IMR-90 (cell line): ENCODE results near the gene PHETA1. TPM values are rescaled to one million over a fixed set of nuclear protein-coding genes. Genes with fewer than 3 reads are reported as not detected.
"Not testable (repeated sequence)": the region's sequence is repeated elsewhere in the genome, so short reads cannot be mapped to it uniquely, and the experiment has no call there.

Experiments used
- ATAC-seq: fragments of 200-7000 bp; cut with Tn5 transposase; 2 replicates; pipeline ENCODE4 v1.9.1; 2020; ENCODE audit warnings: low read depth, mild to moderate bottlenecking, moderate library complexity
- BruUV-seq: library from RNA; stranded (reverse); fragments of 400-500 nt; replicated peaks from 2 replicates; lab custom pipeline; 2021; lab: Mats Ljungman, UMichigan
- CTCF ChIA-PET: fragments of 300-600 bp; formaldehyde crosslinking; extraction: SDS; loops from one replicate; lab custom pipeline; 2021; ENCODE audit warnings: antibody characterized with exemption; lab: Yijun Ruan, JAX
- POLR2A ChIA-PET: fragments of 300-600 bp; sonication (Branson Sonifier 250); formaldehyde crosslinking; loops from one replicate; lab custom pipeline; 2022; ENCODE audit warnings: antibody characterized with exemption; ENCODE audit not compliant: unreplicated experiment; lab: Charles Lee
- DNase-seq: peaks from one replicate; pipeline ENCODE4 v3.0.0; 2013
- H2AFZ ChIP-seq: replicated peaks from 2 replicates; pipeline ENCODE3; 2013; ENCODE audit warnings: low read length, mild to moderate bottlenecking; ENCODE audit not compliant: poor library complexity
- H2AK5ac ChIP-seq: 2 replicates; pipeline ENCODE4 v1.6.1; 2013; ENCODE audit warnings: low read depth, low read length, inconsistent platforms
- H2AK9ac ChIP-seq: replicated peaks from 2 replicates; pipeline ENCODE3; 2013; ENCODE audit warnings: mild to moderate bottlenecking, low read depth, low read length, moderate library complexity; ENCODE audit not compliant: poor library complexity
- H2BK120ac ChIP-seq: 2 replicates; pipeline ENCODE4 v1.6.1; 2013; ENCODE audit warnings: low read depth, low read length, inconsistent platforms
- H2BK15ac ChIP-seq: 3 replicates; pipeline ENCODE4 v1.6.1; 2013; ENCODE audit warnings: low read depth, low read length, inconsistent platforms
- H2BK20ac ChIP-seq: 2 replicates; pipeline ENCODE4 v1.6.1; 2013; ENCODE audit warnings: low read depth, mild to moderate bottlenecking, inconsistent platforms, low read length, moderate library complexity
- H2BK5ac ChIP-seq: 2 replicates; pipeline ENCODE4 v1.6.1; 2013; ENCODE audit warnings: mild to moderate bottlenecking, low read depth, low read length, inconsistent platforms; ENCODE audit not compliant: poor library complexity, severe bottlenecking
- H3K14ac ChIP-seq: replicated peaks from 2 replicates; pipeline ENCODE4 v1.6.1; 2013; ENCODE audit warnings: low read depth, low read length, inconsistent platforms
- H3K18ac ChIP-seq: 2 replicates; pipeline ENCODE4 v1.6.1; 2013; ENCODE audit warnings: low read depth, low read length, control low read depth
- H3K23ac ChIP-seq: 2 replicates; pipeline ENCODE4 v1.6.1; 2013; ENCODE audit warnings: low read depth, low read length, inconsistent platforms
- H3K27ac ChIP-seq: 2 replicates; pipeline ENCODE4 v1.5.1; 2013; ENCODE audit warnings: mild to moderate bottlenecking, control low read depth, low read length; ENCODE audit not compliant: insufficient read depth
- H3K27me3 ChIP-seq: 2 replicates; pipeline ENCODE4 v1.6.1; 2013; ENCODE audit warnings: low read length; ENCODE audit not compliant: control insufficient read depth, insufficient read depth
- H3K36me3 ChIP-seq: 2 replicates; pipeline ENCODE4 v1.6.1; 2013; ENCODE audit warnings: low read length, mixed read lengths; ENCODE audit not compliant: control insufficient read depth, insufficient read depth
- H3K4ac ChIP-seq: 2 replicates; pipeline ENCODE4 v1.6.1; 2013; ENCODE audit warnings: low read depth, low read length, inconsistent platforms
- H3K4me1 ChIP-seq: 2 replicates; pipeline ENCODE4 v1.6.1; 2013; ENCODE audit warnings: low read length, mixed read lengths; ENCODE audit not compliant: control insufficient read depth, insufficient read depth
- H3K4me2 ChIP-seq: 2 replicates; pipeline ENCODE4 v1.6.1; 2013; ENCODE audit warnings: low read depth, mild to moderate bottlenecking, control low read depth, low read length, moderate library complexity
- H3K4me3 ChIP-seq: 2 replicates; pipeline ENCODE4 v1.5.1; 2013; ENCODE audit warnings: low read depth, mild to moderate bottlenecking, control low read depth, low read length, moderate library complexity; ENCODE audit not compliant: insufficient read depth
- H3K56ac ChIP-seq: 2 replicates; pipeline ENCODE4 v1.6.1; 2013; ENCODE audit warnings: low read length, inconsistent platforms; ENCODE audit not compliant: insufficient read depth; ENCODE audit errors: extremely low read depth
- H3K79me1 ChIP-seq, 2 experiments: 2 replicates each; pipeline ENCODE4 v1.6.1; 2013; ENCODE audit warnings: low read length in 2 of 2, inconsistent platforms in 1 of 2, low read depth in 1 of 2
- H3K9ac ChIP-seq: 2 replicates; pipeline ENCODE4 v1.6.1; 2013; ENCODE audit warnings: low read depth, low read length, control low read depth
- H3K9me1 ChIP-seq: 2 replicates; pipeline ENCODE4 v1.6.1; 2013; ENCODE audit warnings: low read length, inconsistent platforms; ENCODE audit not compliant: insufficient read depth
- H3K9me3 ChIP-seq: 2 replicates; pipeline ENCODE4 v1.6.1; 2013; ENCODE audit warnings: low read length; ENCODE audit not compliant: control insufficient read depth, insufficient read depth
- H4K20me1 ChIP-seq: 2 replicates; pipeline ENCODE4 v1.6.1; 2013; ENCODE audit warnings: low read length, inconsistent platforms; ENCODE audit not compliant: insufficient read depth
- H4K5ac ChIP-seq: 2 replicates; pipeline ENCODE4 v1.6.1; 2013; ENCODE audit warnings: mild to moderate bottlenecking, low read depth, low read length, control low read depth
- H4K8ac ChIP-seq, 2 experiments: 2 replicates each; pipeline ENCODE4 v1.6.1; 2013; ENCODE audit warnings: low read depth in 2 of 2, low read length in 2 of 2, control low read depth in 1 of 2, inconsistent platforms in 1 of 2
- H4K91ac ChIP-seq: 2 replicates; pipeline ENCODE4 v1.6.1; 2013; ENCODE audit warnings: low read depth, low read length, inconsistent platforms; ENCODE audit not compliant: insufficient read depth
- CHD1 ChIP-seq: IDR thresholded peaks from 2 replicates; pipeline ENCODE4 v1.6.1; 2012; ENCODE audit warnings: low read depth, low read length, improper control_type of control experiment
- MAFK ChIP-seq: IDR thresholded peaks from 2 replicates; pipeline ENCODE4 v1.6.1; 2012; ENCODE audit warnings: low read depth, low read length, improper control_type of control experiment
- RAD21 ChIP-seq: IDR thresholded peaks from 2 replicates; pipeline ENCODE4 v1.6.1; 2012; ENCODE audit warnings: low read length, improper control_type of control experiment
- WGBS, 2 experiments: methylation state at CpG; one replicate each; pipeline versions ENCODE4 v1.1.5 to v1.1.7; 2013; ENCODE audit warnings: missing lambda C conversion rate in 2 of 2; ENCODE audit not compliant: insufficient read length in 1 of 2; ENCODE audit errors: extremely low coverage in 2 of 2; 5-methylcytosine and 5-hydroxymethylcytosine counted together
- dilution Hi-C: fragments of 300-500 bp; cut with HindIII; formaldehyde crosslinking; loops from one replicate; pipeline ENCODE4 v1.14.3; 2018; ENCODE audit warnings: low sequenced_read_pairs; ENCODE audit not compliant: unreplicated experiment
- in situ Hi-C: fragments of 300-500 bp; cut with MboI; formaldehyde crosslinking; loops from 3 replicates; pipeline ENCODE4 v1.14.3; 2019; ENCODE audit warnings: low sequenced_read_pairs, inconsistent platforms, mixed read lengths
- intact Hi-C: fragments of 100-400 bp; cut with micrococcal nuclease; formaldehyde crosslinking; loops from 2 replicates; pipeline ENCODE4 v1.10.0; 2022
- polyA plus RNA-seq, 3 experiments: library from polyadenylated mRNA; depleted of rRNA; stranded (reverse); fragments of >200 nt; gene quantifications; 2 replicates each; pipeline ENCODE4 v1.2.3, GENCODE V29; 2012; ENCODE audit warnings: low replicate concordance in 1 of 3
- total RNA-seq: library from RNA; depleted of rRNA; stranded (reverse); fragments of >200 nt; gene quantifications from 2 replicates; pipeline ENCODE4 v1.2.3, GENCODE V29; 2012

Gene PHETA1
- total and polyA plus RNA-seq, 2 of the 4 experiments (the other 2 are of a cell fraction): 3.2 to 6.6 TPM

- TF ChIP-seq CHD1 (no peak), MAFK (no peak), RAD21 (no peak)
Measured at GRCh38 chr12:111404362-111405148, 35.7 kb upstream of the PHETA1 start (continued).

GRCh38 chr12:111402490-111402824 is 33.6 kb upstream of the PHETA1 start:
- H3K4me3 ChIP-seq, H3K56ac ChIP-seq, H3K27ac ChIP-seq, dilution Hi-C loops, H3K36me3 ChIP-seq, ATAC-seq, H3K9me3 ChIP-seq, BruUV-seq, H3K27me3 ChIP-seq, H3K4me2 ChIP-seq, H4K20me1 ChIP-seq, H3K18ac ChIP-seq, POLR2A ChIA-PET, in situ Hi-C loops, intact Hi-C loops, H2AK9ac ChIP-seq, H2AFZ ChIP-seq, H3K23ac ChIP-seq, H2BK20ac ChIP-seq, H4K91ac ChIP-seq, H2BK120ac ChIP-seq, H3K9ac ChIP-seq, CTCF ChIA-PET, H4K8ac ChIP-seq, H3K4me1 ChIP-seq, DNase-seq, H2BK15ac ChIP-seq, H2BK5ac ChIP-seq, H2AK5ac ChIP-seq, H4K5ac ChIP-seq, H3K9me1 ChIP-seq, H3K14ac ChIP-seq, H3K4ac ChIP-seq: not testable (repeated sequence)
- WGBS, 2 experiments: no CpG with 5 or more reads among the region's 9 CpGs
- H3K79me1 ChIP-seq: peaks cover 0 to 13% of the 10 kb centered on the region in 2 experiments; a peak in 2 of 4 replicates
